Neural crest cell (in vitro differentiated cells): ENCODE data around the gene FHIT. TPM values are rescaled to one million over a fixed set of nuclear protein-coding genes. Genes with fewer than 3 reads are reported as not detected.

Source experiments
- DNase-seq: peaks from one replicate; pipeline ENCODE4 v3.0.0; 2021; ENCODE audit warnings: low read depth, mixed read lengths, low spot score
- H3K27ac Mint-ChIP-seq: one replicate; pipeline ENCODE4 v1.8.0; 2021; ENCODE audit warnings: mild to moderate bottlenecking, mixed read lengths; ENCODE audit not compliant: unreplicated experiment
- H3K27me3 Mint-ChIP-seq: 2 replicates; pipeline ENCODE4 v1.8.0; 2021; ENCODE audit warnings: low read depth, mild to moderate bottlenecking, mixed read lengths
- H3K36me3 Mint-ChIP-seq: 2 replicates; pipeline ENCODE4 v1.8.0; 2021; ENCODE audit warnings: low read depth, mild to moderate bottlenecking, mixed read lengths
- H3K4me1 Mint-ChIP-seq: 2 replicates; pipeline ENCODE4 v1.8.0; 2021; ENCODE audit warnings: mixed read lengths
- H3K4me3 Mint-ChIP-seq: one replicate; pipeline ENCODE4 v1.8.0; 2021; ENCODE audit warnings: mild to moderate bottlenecking, mixed read lengths
- H3K9me3 Mint-ChIP-seq: 2 replicates; pipeline ENCODE4 v1.8.0; 2021; ENCODE audit warnings: mixed read lengths
- total RNA-seq: library from RNA; stranded (reverse); gene quantifications from 2 replicates; pipeline ENCODE4 v1.2.1, GENCODE V29; 2021
- TF ChIP-seq, protein P1 (sequence below): fragments of 200-600 bp; sonication (generic); conservative IDR thresholded peaks from 2 replicates; pipeline ENCODE4 v1.5.0; 2021; ENCODE audit warnings: antibody characterized with exemption, mild to moderate bottlenecking

The FHIT gene
- total RNA-seq, 1 donor from 2014 or later: 5.2 TPM

DNA sequence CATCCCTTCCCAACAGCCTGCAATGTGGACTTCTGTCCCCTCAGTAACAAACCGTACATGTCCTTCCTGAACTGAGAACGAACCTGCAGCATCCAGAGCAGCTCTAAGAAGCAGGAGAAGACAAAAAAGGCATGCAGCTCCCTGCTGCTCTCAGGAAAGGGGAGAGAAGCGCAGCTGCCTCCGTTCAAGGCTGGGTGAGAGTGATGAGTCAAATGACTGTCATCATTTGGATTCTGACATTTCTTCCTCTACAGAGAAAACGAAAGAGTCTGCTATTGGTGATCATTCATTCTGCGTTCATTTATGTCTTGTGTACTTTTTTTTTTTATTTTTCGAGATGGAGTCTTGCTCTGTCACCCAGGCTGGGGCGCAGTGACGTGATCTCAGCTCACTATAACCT, 677.8 kb downstream of the FHIT start:
- Mint-ChIP-seq H3K4me3 (no peak overlapping the region), H3K4me1 (peaks cover 12% of the 10 kb centered on the region), H3K36me3 (no peaks in the 10 kb centered on the region), H3K27me3 (no peaks in the 10 kb centered on the region), H3K9me3 (no peaks in the 10 kb centered on the region), H3K27ac (no peak overlapping the region)
- TF ChIP-seq, protein P1, sequence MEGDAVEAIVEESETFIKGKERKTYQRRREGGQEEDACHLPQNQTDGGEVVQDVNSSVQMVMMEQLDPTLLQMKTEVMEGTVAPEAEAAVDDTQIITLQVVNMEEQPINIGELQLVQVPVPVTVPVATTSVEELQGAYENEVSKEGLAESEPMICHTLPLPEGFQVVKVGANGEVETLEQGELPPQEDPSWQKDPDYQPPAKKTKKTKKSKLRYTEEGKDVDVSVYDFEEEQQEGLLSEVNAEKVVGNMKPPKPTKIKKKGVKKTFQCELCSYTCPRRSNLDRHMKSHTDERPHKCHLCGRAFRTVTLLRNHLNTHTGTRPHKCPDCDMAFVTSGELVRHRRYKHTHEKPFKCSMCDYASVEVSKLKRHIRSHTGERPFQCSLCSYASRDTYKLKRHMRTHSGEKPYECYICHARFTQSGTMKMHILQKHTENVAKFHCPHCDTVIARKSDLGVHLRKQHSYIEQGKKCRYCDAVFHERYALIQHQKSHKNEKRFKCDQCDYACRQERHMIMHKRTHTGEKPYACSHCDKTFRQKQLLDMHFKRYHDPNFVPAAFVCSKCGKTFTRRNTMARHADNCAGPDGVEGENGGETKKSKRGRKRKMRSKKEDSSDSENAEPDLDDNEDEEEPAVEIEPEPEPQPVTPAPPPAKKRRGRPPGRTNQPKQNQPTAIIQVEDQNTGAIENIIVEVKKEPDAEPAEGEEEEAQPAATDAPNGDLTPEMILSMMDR: no peak
- DNase-seq: no peak

DNA sequence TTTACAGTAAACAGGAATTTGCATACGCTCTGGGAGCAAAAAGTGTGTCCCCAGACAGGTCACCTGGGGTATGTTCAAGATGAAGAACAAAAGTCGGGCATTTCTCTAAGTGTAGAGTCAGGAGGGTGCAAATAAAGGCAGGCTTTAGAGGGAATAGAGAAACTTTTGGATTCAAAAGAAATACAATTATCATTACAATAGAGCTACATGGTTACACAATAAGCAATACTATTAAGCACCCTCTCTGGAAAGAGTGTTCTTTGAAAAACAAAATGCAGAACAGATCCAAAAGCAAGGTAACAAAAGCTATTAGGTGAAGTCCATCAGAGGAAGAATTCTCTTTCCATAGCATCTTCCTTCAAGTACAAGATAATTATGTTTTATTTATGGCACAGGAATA, 679.7 kb downstream of the FHIT start:
- H3K27me3 Mint-ChIP-seq: no peaks in the 10 kb centered on the region
- no peak overlapping the region for H3K27ac Mint-ChIP-seq
- H3K36me3 Mint-ChIP-seq: no peaks in the 10 kb centered on the region
- H3K4me3 Mint-ChIP-seq: no peak overlapping the region
- peaks cover 12% of the 10 kb centered on the region for H3K4me1 Mint-ChIP-seq
- TF ChIP-seq, protein P1: no peak
- no peak for DNase-seq
- no peaks in the 10 kb centered on the region for H3K9me3 Mint-ChIP-seq

DNA sequence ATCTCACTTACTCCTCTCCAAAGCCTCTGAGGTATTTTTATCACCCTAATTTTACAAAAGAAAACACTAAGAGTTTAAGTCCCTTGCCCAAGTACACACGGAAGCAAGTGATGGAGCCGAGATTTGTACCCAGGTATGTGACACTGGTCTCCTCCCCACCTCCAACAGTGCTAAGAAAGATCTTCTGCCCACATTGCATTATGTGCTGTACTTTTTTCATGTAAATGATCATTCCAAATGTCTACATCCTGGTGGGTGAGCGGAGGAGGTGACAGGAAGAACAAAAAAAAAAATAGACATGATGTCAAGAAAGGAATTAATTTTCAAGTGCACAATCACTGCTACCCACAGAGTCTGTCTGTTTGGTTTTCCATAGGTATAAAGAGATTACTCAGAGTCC, 694.1 kb downstream of the FHIT start:
- H3K27ac Mint-ChIP-seq: no peak overlapping the region
- no peak overlapping the region for H3K4me3 Mint-ChIP-seq
- H3K27me3 Mint-ChIP-seq: no peaks in the 10 kb centered on the region
- TF ChIP-seq, protein P1: no peak
- no peaks in the 10 kb centered on the region for H3K36me3 Mint-ChIP-seq
- DNase-seq: no peak
- H3K9me3 Mint-ChIP-seq: no peaks in the 10 kb centered on the region
- H3K4me1 Mint-ChIP-seq: peaks cover 7% of the 10 kb centered on the region

DNA sequence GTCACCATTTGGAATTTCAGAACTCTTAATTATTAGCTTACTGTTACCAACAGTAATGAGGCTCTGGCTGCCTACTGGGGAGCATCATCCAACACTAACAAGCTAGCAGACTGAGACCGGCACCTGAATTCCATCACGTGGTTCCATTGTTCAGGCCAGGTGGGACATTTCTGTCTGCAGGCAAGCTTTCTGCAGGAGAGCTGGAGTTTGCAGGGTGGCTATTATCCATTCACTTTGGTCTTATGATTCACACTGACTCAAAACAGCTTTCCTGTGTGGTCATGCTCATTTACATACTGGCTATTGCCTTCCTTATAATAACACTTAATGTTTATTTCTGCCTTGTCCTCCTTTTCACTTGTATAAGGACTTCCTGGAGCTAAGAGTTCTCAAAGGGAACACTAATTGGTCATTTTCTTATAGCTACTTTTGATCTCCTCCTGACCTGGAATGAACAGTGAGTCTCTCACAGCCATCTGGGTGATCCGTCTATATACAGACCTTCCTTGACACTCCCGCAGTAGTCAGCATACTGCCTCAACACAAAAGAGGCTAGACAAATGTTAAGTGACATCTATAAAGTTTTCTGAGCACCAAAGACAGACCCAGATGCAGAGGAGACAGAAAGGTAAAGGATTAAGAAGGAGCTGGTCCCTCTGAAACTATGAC, 695.4 kb downstream of the FHIT start:
- no peak overlapping the region for H3K4me3 Mint-ChIP-seq

DNA sequence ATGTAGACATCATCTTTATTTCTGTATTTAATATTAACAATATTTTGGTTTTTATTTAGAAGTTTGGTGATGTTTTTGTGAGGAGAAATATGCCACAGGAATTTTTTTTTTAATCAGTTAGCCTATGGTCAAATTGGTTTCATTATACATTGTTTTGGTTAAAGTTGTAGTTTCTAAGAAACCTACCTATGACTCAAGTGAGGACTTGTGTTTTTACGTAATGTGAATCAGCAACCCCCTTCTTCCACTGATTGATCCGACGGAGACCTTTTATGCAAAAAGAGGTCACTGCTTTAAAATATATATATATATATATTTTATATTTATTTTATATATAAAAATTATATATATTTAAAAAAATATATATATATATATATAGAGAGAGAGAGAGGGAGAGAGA, 698.1 kb downstream of the FHIT start:
- peaks cover 2% of the 10 kb centered on the region for H3K27me3 Mint-ChIP-seq
- no peak for DNase-seq
- H3K9me3 Mint-ChIP-seq: peaks cover 8% of the 10 kb centered on the region
- H3K36me3 Mint-ChIP-seq: peaks cover 3% of the 10 kb centered on the region
- H3K4me3 Mint-ChIP-seq: no peak overlapping the region
- TF ChIP-seq, protein P1: no peak
- H3K27ac Mint-ChIP-seq: no peak overlapping the region
- H3K4me1 Mint-ChIP-seq: peaks cover 10% of the 10 kb centered on the region

More for the DNA sequence above, 695.4 kb downstream of the FHIT start:
- Mint-ChIP-seq H3K27ac (no peak overlapping the region), H3K27me3 (peaks cover 2% of the 10 kb centered on the region), H3K4me1 (peaks cover 15% of the 10 kb centered on the region), H3K9me3 (peaks cover 6% of the 10 kb centered on the region), H3K36me3 (peaks cover 2% of the 10 kb centered on the region)
- no peak for DNase-seq
- TF ChIP-seq, protein P1: no peak
